ENCODE measurements around the gene KCNJ11. TPM values are rescaled to one million over a fixed set of nuclear protein-coding genes. Genes with fewer than 3 reads are reported as not detected.

The KCNJ11 gene
- total RNA-seq, 1 experiment from 2014 or later = not detected

GRCh38 chr11:17385492-17385891, 3.0 kb downstream of the KCNJ11 start:
- H3K9me3 ChIP-seq = no peaks in the 10 kb centered on the region
- no peak overlapping the region for H3K4me3 ChIP-seq
- no peak for DNase-seq
- H3K27me3 ChIP-seq = no peaks in the 10 kb centered on the region
- H3K36me3 ChIP-seq = no peaks in the 10 kb centered on the region

- DNase-seq = peak; percentile 45
- Histone ChIP-seq H3K36me3 (no peaks in the 10 kb centered on the region), H3K4me3 (no peak overlapping the region), H3K27me3 (no peaks in the 10 kb centered on the region), H3K9me3 (no peaks in the 10 kb centered on the region)
Observed at GRCh38 chr11:17384002-17384511, 4.4 kb downstream of the KCNJ11 start.

- DNase-seq = no peak
Observed at GRCh38 chr11:17383461-17383860, 5.0 kb downstream of the KCNJ11 start.

GRCh38 chr11:17382046-17382728, 6.3 kb downstream of the KCNJ11 start:
- H3K27me3 ChIP-seq = no peaks in the 10 kb centered on the region
- H3K36me3 ChIP-seq = no peaks in the 10 kb centered on the region
- DNase-seq = no peak
- H3K9me3 ChIP-seq = no peaks in the 10 kb centered on the region
- H3K4me3 ChIP-seq = no peak overlapping the region

More at GRCh38 chr11:17383461-17383860, 5.0 kb downstream of the KCNJ11 start:
- H3K36me3 ChIP-seq = no peaks in the 10 kb centered on the region
- no peaks in the 10 kb centered on the region for H3K27me3 ChIP-seq
- no peak overlapping the region for H3K4me3 ChIP-seq
- H3K9me3 ChIP-seq = no peaks in the 10 kb centered on the region

- DNase-seq = no peak
Observed at GRCh38 chr11:17381156-17381555, 7.3 kb downstream of the KCNJ11 start.

GRCh38 chr11:17379383-17380180, 8.9 kb downstream of the KCNJ11 start:
- H3K36me3 ChIP-seq = no peaks in the 10 kb centered on the region
- no peaks in the 10 kb centered on the region for H3K27me3 ChIP-seq
- no peak for DNase-seq
- H3K9me3 ChIP-seq = no peaks in the 10 kb centered on the region
- no peak overlapping the region for H3K4me3 ChIP-seq

More at GRCh38 chr11:17381156-17381555, 7.3 kb downstream of the KCNJ11 start:
- Histone ChIP-seq H3K36me3 (no peaks in the 10 kb centered on the region), H3K27me3 (no peaks in the 10 kb centered on the region), H3K4me3 (no peak overlapping the region), H3K9me3 (no peaks in the 10 kb centered on the region)

- H3K36me3 ChIP-seq = no peaks in the 10 kb centered on the region
- DNase-seq = no peak
- no peak overlapping the region for H3K4me3 ChIP-seq
- H3K9me3 ChIP-seq = no peaks in the 10 kb centered on the region
- no peaks in the 10 kb centered on the region for H3K27me3 ChIP-seq
Observed at GRCh38 chr11:17378655-17379054, 9.8 kb downstream of the KCNJ11 start.

GRCh38 chr11:17376493-17376892, 12.0 kb downstream of the KCNJ11 start:
- H3K36me3 ChIP-seq = no peaks in the 10 kb centered on the region
- no peaks in the 10 kb centered on the region for H3K27me3 ChIP-seq
- H3K4me3 ChIP-seq = no peak overlapping the region
- no peak for DNase-seq
- H3K9me3 ChIP-seq = no peaks in the 10 kb centered on the region; the same call in 1 of the 2 replicates

- Histone ChIP-seq H3K27me3 (no peaks in the 10 kb centered on the region), H3K4me3 (no peak overlapping the region), H3K9me3 (no peaks in the 10 kb centered on the region; the same call in 1 of the 2 replicates), H3K36me3 (no peaks in the 10 kb centered on the region)
- no peak for DNase-seq
Observed at GRCh38 chr11:17375547-17375946, 12.9 kb downstream of the KCNJ11 start.

- Histone ChIP-seq H3K9me3 (no peaks in the 10 kb centered on the region; the same call in 1 of the 2 replicates), H3K4me3 (no peak overlapping the region), H3K36me3 (no peaks in the 10 kb centered on the region), H3K27me3 (no peaks in the 10 kb centered on the region)
- no peak for DNase-seq
Observed at GRCh38 chr11:17371614-17372013, 16.8 kb downstream of the KCNJ11 start.

- no peak for DNase-seq
- Histone ChIP-seq H3K4me3 (no peak overlapping the region), H3K36me3 (no peaks in the 10 kb centered on the region), H3K9me3 (no peaks in the 10 kb centered on the region; the same call in 1 of the 2 replicates), H3K27me3 (no peaks in the 10 kb centered on the region)
Observed at GRCh38 chr11:17369684-17370243, 18.7 kb downstream of the KCNJ11 start.

- Histone ChIP-seq H3K4me3 (no peak overlapping the region), H3K27me3 (no peaks in the 10 kb centered on the region), H3K36me3 (no peaks in the 10 kb centered on the region), H3K9me3 (no peaks in the 10 kb centered on the region; the same call in 1 of the 2 replicates)
- no peak for DNase-seq
Observed at GRCh38 chr11:17369094-17369493, 19.4 kb downstream of the KCNJ11 start.

- Histone ChIP-seq H3K27me3 (no peaks in the 10 kb centered on the region), H3K4me3 (no peak overlapping the region), H3K36me3 (no peaks in the 10 kb centered on the region), H3K9me3 (no peaks in the 10 kb centered on the region; the same call in 1 of the 2 replicates)
- DNase-seq = no peak
Observed at GRCh38 chr11:17368551-17368950, 19.9 kb downstream of the KCNJ11 start.

GRCh38 chr11:17366495-17366894, 22.0 kb downstream of the KCNJ11 start:
- Histone ChIP-seq H3K36me3 (no peaks in the 10 kb centered on the region), H3K9me3 (no peaks in the 10 kb centered on the region), H3K4me3 (no peak overlapping the region), H3K27me3 (no peaks in the 10 kb centered on the region)
- no peak for DNase-seq

- Histone ChIP-seq H3K4me3 (no peak overlapping the region), H3K36me3 (no peaks in the 10 kb centered on the region), H3K27me3 (no peaks in the 10 kb centered on the region), H3K9me3 (no peaks in the 10 kb centered on the region)
- peak; percentile 35 for DNase-seq
Observed at GRCh38 chr11:17354601-17354991, 33.9 kb downstream of the KCNJ11 start.

- H3K27me3 ChIP-seq = no peaks in the 10 kb centered on the region
- H3K36me3 ChIP-seq = no peaks in the 10 kb centered on the region
- peak overlapping the region; percentile 53 for H3K4me3 ChIP-seq
- no peak for DNase-seq
- no peaks in the 10 kb centered on the region for H3K9me3 ChIP-seq
Observed at GRCh38 chr11:17353821-17354600, 34.4 kb downstream of the KCNJ11 start.
